Omental fat pad (tissue), 4 donors: ENCODE measurements around the gene NKD1. TPM values are rescaled to one million over a fixed set of nuclear protein-coding genes. Genes with fewer than 3 reads are reported as not detected.

Experiments
- ATAC-seq: fragments of 150-250 bp; one replicate; pipeline ENCODE4 v1.9.1; 2016; ENCODE audit warnings: mild to moderate bottlenecking, moderate library complexity; ENCODE audit not compliant: low FRiP score
- DNase-seq: peaks from one replicate; pipeline ENCODE4 v3.0.0-alpha.2; 2019; ENCODE audit warnings: low spot score
- total RNA-seq, 4 donors: library from RNA; depleted of rRNA; stranded (reverse); fragments of >200 nt; gene quantifications; one replicate each; pipeline ENCODE4 v1.1.0, GENCODE V29; 2016
- TF ChIP-seq, protein P1 (sequence below), 3 donors: fragments of 450-650 bp; IDR thresholded peaks; one replicate each; pipeline ENCODE4 v1.5.1; 2016 to 2017; ENCODE audit warnings: antibody characterized with exemption in 3 of 3, mild to moderate bottlenecking in 3 of 3, moderate library complexity in 2 of 3

The NKD1 gene, protein sequence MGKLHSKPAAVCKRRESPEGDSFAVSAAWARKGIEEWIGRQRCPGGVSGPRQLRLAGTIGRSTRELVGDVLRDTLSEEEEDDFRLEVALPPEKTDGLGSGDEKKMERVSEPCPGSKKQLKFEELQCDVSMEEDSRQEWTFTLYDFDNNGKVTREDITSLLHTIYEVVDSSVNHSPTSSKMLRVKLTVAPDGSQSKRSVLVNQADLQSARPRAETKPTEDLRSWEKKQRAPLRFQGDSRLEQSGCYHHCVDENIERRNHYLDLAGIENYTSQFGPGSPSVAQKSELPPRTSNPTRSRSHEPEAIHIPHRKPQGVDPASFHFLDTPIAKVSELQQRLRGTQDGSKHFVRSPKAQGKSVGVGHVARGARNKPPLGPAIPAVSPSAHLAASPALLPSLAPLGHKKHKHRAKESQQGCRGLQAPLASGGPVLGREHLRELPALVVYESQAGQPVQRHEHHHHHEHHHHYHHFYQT
- total RNA-seq, result 10 to 100 TPM in 1 of 4 donors, 1 to 10 TPM in 3; 2.2 to 11.6 (median 3.1) TPM

DNA sequence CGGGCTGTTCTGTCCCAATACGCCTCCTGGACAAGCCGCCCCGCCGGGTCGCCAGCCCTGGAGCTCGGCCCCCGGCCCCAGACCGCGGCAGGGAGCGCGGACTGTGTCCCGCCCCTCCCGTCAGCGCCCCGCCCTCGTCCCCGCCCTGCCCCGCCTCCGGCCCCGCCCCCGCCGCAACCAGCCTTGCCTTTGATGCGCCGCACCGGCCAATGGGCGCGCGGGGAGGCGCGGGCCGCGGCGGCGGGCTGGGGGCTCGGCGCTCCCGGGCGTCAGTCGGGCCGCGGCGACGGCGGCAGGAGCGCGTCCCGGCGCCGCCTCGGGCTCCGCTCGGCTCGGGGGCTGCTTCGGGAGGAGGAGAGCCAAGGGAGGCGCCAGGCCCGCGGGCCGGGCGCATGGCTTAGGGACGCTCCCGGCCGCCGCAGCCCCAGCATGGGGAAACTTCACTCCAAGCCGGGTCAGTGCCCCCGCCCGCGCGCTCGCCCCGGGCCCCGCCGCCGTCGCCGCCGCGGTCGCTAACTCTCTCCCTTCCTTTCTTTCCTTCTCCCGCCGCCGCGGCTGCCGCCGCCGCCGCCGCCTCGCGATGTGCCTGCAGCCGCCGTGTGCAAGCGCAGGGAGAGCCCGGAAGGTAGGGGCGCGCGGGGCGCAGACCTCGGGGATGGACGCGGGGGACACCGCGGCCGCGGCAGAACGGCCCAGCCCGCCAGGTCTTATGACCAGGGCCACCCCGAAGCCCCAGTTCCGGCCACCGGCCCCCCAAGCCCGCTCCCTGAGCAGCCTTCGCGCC lies at the start of gene NKD1:
Gene NKD1 (plus strand): TSS at position 272 of the 784 bp plus-strand sequence. CDS start 158 bp downstream, at position 430.
- TF ChIP-seq, protein P1, sequence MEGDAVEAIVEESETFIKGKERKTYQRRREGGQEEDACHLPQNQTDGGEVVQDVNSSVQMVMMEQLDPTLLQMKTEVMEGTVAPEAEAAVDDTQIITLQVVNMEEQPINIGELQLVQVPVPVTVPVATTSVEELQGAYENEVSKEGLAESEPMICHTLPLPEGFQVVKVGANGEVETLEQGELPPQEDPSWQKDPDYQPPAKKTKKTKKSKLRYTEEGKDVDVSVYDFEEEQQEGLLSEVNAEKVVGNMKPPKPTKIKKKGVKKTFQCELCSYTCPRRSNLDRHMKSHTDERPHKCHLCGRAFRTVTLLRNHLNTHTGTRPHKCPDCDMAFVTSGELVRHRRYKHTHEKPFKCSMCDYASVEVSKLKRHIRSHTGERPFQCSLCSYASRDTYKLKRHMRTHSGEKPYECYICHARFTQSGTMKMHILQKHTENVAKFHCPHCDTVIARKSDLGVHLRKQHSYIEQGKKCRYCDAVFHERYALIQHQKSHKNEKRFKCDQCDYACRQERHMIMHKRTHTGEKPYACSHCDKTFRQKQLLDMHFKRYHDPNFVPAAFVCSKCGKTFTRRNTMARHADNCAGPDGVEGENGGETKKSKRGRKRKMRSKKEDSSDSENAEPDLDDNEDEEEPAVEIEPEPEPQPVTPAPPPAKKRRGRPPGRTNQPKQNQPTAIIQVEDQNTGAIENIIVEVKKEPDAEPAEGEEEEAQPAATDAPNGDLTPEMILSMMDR (IDR thresholded peaks at IDR 0.05), result no peak
- DNase-seq (peak; percentile 64), ATAC-seq (peak; percentile 83)

DNA sequence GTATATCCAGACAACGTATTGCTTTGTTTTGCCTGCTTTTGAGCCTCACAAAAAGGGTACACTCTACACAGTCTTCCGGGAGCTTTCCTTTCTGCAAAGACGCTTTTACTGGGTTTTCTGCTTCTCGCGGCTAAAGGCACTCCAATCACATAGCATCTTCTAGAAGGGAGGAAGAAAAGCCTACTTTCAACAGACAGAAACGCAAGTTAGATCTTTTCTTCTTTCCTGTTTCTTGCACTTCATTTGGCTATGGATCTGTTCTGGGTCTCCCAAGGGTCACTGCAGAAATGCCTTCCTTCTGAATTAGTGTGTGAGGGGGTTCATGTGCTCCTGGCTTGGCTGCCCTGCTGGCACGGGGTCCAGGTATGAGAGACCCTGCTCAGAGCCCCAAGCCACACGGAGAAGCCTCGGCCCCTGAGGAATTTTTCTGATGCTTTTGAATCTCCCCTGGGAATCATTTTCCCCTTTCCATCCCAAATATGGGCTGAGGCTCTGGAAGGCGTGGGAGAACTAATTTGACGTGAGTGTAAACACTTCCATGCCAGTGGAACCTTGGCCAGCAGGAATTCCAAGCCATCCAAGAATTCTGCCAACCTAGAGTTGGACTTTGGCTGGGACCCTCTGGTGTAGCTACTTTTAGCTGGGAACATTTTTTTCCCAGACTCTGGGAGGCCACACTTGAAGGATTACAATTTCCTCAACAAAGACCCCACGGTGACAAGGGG lies 49.6 kb upstream of the NKD1 start:
- TF ChIP-seq, protein P1 (IDR thresholded peaks at IDR 0.05), result no peak
- DNase-seq (no peak), ATAC-seq (no peak)

DNA sequence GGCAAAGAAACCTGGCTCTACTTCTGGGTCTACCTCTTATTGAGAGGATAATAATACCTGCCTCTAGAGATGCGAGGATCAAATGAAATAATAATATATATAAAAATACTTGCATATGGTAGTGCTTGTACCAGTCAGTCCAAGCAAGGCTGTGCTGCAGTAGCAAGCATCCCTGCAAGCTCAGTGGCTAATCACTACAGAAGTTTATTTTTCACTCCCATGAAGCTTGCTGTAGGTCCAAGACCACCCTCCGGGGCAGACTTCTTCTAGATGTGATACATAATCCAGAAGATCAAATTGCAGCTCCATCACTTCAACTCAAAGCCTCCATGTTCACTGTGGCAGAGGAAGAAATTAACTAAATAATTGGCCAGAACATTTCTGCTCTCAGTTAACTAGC lies 48.9 kb upstream of the NKD1 start:
- DNase-seq (no peak), ATAC-seq (no peak)
- TF ChIP-seq, protein P1 (IDR thresholded peaks at IDR 0.05), result no peak

DNA sequence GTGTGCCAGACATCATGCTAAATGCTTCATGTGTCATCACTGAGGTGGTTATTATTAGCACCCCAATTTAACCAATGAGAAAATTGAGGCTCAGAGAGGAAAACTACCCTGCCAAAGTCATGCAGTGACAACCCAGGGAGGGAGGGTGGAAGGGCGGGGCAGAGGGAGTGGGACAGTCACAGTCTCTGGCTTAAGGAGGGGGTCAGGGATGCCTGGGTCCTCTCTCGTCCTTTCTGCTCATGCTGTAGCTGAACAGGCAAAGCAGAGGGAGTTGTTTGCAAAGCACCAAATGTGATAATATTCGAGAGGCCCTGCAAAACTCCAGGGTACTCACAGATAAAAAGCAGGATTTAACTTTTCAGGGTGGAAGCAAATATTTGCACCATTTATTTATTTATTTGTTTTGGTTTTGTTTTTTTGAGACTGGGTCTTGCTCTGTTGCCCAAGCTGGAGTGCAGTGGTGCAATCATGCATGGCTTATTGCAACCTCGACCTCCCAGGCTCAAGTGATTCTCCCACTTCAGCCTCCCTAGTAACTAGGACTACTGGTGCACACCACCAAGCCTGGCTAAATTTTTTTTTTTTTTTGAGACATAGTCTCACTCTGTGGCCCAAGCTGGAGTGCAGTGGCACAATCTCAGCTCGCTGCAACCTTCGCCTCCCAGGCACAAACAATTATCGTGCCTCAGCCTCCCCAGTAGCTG lies 47.9 kb upstream of the NKD1 start:
- DNase-seq (no peak), ATAC-seq (no peak)
- TF ChIP-seq, protein P1 (IDR thresholded peaks at IDR 0.05), result no peak

DNA sequence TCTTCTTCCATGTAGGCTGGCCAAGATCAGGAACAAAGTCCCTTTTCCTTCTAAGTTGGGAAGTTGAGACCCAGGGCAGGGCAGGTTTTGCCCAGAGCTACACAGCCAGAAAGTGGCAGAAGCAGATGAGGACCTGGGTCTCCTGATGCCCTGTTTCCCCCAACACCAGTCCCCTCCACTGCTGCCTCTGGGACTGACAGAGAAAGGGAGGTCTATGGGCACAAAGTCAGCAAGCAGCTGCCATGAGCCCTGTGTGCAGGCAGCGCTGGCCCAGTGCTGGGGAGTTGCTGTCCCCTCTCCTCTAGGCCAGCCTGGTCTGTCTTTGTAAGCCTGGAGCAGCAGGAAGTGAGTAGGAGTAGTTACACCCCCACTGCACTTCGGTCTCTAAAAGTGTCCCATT lies 46.9 kb upstream of the NKD1 start:
- ATAC-seq, result no peak
- TF ChIP-seq, protein P1 (IDR thresholded peaks at IDR 0.05), result no peak
- DNase-seq, result no peak

DNA sequence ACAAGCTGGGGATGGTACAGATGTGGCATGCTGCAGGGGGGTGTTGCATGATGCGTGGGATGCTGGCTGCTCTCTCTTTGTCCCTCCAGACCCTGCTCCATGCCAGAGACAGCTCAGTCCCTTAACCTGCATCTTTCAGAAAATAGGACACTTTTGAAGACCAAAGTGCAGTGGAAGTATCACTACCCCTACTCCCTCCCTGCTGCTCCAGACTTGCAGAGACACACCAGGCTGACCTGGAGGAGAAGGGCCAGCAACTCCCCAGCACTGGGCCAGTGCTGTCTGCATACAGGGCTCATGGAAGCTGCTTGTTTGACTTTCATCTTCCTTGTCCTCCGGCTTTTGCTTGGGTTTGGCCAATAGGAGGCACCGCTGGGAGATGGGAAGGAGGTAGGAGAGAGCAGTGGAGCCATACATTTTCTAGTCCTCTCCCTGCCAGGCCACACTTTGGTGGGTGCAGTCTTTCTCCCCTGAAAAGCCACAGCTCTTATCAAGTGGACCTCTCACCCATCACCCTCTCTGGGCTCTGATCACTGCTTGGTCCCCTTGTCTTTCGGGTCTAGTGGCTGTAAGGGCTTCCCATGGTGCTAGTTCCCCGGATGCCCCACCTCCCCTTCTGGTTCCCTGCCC lies 46.1 kb upstream of the NKD1 start:
- no peak for DNase-seq
- TF ChIP-seq, protein P1 (IDR thresholded peaks at IDR 0.05), result no peak
- no peak for ATAC-seq
